CD1c-positive myeloid dendritic cell (primary cell): Measurements from ENCODE around the gene SIK1.
"Not testable (repeated sequence)": the region's sequence is repeated elsewhere in the genome, so short reads cannot be mapped to it uniquely, and the experiment has no call there.

ENCODE experiments used
- DNase-seq: peaks from one replicate; pipeline ENCODE4 v3.0.0-alpha.2; 2016; ENCODE audit errors: extremely low spot score

Gene SIK1

DNA sequence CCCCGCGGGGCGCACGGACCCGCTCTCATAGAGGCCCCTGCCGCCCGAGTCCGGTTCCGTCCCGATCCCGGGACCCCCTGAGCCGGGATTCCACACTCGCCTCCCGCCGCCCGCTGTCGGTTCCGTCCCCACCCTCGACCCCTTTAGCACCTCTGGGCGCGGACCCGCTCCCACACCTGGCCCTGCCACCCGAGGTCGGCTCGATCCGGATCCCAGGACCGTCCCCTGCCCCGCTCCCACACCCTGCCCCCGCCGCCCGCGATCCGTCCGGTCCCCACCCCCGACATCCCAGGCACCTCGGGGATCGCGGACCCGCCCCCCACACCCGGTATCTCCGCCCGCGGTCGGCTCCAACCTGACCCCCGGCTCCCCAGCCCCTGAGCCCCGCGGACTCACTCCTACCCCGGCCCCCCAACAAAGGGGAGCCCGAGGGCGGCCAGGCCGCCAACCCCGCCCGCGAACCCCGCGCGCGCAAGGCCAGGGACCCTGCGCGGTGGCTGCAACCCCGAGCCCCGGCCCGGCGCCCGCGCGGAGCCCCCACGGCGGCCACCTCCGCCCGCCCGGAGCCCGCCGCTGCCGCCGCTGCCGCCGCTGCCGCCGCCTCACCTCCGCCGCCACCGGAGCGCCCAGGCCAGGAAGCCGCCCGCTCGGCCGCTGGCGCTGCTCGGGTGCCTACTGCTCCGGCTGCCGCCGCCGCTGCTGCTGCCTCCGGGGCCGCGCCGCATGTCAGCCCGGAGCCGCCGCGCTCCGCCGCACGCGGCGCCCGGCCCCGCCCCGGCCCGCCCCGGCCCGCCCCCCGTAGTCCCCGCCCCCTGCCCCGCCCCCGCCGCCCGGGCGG, at the start of gene SIK1:
Gene SIK1, minus strand, starts transcription at position 728 of the 838 bp plus-strand sequence. CDS start 953 bp downstream, outside the sequence.
- not testable (repeated sequence) for DNase-seq

DNA sequence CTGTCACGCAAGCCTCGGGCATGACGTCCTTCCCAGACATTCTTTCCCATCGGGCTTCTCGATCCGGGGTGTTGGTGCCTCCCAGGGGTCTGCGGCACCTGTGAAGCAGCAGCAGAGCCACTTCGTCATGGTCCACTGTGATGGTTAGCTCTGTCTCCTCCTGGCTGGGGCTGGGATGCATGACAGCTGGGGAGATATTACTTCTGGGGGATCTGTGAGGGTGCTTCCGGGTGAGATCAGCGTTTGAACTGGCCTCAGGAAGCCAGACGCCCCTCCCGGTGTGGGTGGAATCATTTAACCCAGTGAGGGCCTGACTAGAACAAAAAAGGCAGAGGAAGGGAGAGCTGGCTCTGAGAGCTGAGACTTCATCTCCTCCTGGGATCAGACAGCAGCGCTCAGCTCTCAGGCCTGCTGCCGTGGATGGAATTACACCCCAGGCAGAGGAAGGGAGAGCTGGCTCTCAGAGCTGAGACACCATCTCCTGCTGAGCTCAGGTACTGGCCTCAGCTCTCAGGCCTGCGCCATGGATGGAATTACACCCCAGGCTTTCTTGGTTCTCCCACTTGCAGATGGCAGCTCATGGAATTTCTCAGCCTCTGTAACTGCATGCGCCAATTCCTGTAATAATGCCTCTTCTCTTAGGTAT, 44.8 kb upstream of the SIK1 start:
- not testable (repeated sequence) for DNase-seq

GRCh38 chr21:43469719-43470458, 43.0 kb upstream of the SIK1 start:
- DNase-seq, result not testable (repeated sequence)

GRCh38 chr21:43467785-43468184, 40.9 kb upstream of the SIK1 start:
- DNase-seq, result peak; percentile 0

- DNase-seq, result not testable (repeated sequence)
Observed at GRCh38 chr21:43465159-43465558, 38.2 kb upstream of the SIK1 start.

- not testable (repeated sequence) for DNase-seq
Observed at GRCh38 chr21:43463498-43464261, 36.7 kb upstream of the SIK1 start.

DNA sequence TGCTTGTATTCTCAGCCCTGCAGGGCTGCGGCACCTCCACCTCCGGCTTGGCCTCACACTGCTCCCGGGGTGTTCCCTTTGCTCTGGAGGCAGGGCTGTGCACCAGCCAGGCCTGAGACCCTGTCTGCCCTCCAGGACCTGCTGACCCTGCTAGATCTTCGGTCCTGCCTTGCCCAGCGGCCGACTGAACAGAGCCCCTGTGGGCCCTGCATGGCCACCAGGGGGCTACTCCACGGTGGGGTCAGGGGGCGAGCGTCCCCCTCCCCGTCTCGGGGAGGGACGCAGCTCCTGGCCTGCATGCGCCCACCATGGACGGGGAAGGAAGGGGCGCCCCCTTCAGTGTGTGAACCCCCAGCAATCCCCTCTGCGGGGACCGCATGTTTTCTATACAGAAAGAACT, 36.0 kb upstream of the SIK1 start:
- not testable (repeated sequence) for DNase-seq

DNA sequence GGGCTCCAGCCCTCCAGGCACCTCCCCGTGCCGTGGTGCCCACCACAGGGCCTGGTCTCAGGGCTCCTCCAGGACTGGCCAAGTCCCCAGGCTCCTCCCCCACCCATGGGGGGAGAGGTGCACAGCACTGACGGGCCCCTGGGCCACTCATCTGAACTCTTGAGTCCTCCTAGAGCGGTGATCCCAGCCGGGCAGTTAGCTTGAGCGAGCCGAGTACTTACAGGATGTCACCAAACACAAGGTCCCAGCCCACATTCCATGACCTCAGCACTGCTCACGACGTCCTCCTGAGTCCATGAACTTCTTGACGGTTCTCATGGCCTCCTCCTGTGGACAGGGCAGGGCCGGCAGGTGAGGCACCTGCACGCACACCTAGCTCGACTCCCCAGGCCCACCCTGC, 33.5 kb upstream of the SIK1 start:
- DNase-seq, result not testable (repeated sequence)

- not testable (repeated sequence) for DNase-seq
Observed at GRCh38 chr21:43458995-43459394, 32.1 kb upstream of the SIK1 start.

GRCh38 chr21:43456616-43457314, 29.8 kb upstream of the SIK1 start:
- DNase-seq, result not testable (repeated sequence)

DNA sequence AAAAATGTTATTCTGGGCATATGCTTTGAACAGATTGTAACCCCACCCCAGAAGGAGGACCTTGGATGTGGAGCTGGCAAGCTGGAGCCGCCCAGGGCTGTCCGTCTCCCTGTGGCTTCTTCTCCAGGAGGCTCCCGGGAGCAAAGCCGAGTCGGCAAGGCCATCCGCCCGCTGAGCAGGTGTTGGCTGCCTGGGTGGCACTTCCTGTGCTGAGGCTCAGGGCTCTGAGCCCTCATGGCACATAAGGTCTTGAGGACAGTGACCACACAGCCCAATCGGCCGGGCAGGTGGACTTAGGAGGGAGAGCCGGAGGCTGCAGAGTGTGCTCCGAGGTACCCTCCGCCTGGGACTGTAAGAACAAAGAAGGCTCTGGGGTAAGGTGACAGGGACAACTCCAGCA, 28.8 kb upstream of the SIK1 start:
- DNase-seq, result not testable (repeated sequence)

- DNase-seq, result not testable (repeated sequence)
Observed at GRCh38 chr21:43454176-43454575, 27.2 kb upstream of the SIK1 start.

DNA sequence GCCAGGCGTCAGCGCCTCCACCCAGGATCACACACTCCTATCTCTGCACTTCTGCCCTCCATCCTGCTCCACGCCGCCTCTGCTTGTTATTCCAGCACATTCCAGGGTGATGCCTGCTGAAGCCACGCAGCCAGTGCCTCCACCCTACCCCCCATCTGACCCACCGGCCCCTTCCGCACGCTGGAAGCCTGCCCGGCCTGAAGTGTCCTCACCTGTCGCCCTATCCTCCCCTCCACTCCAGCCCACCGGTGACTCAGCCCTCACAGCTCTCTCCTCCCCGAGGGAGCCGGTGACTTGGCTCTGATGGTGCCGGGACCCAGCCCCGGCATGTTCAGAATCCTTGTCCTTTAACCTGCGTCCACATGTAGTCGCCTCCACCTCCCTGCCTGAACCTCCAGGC, 24.9 kb upstream of the SIK1 start:
- DNase-seq, result not testable (repeated sequence)

DNA sequence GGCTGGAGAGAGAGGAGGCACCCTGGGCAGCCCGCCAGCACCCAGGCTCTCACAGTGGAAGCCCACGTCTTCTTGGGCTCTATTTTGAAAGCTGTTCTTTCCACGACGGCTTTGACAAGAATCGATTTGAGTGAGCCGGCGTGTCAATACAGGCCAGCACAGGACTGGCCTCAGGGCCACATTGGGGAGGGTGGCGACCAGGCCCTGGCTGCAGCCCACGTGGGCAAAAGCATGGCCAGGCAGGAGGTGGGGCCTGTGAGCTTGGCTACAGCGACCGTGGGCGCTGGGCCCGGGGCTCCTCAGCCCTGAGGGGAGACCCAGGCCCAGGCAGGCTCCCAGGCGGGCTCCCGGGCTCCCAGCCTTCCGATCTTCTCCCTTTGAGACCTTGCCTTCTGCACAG, 23.4 kb upstream of the SIK1 start:
- DNase-seq, result not testable (repeated sequence)

- DNase-seq, result not testable (repeated sequence)
Observed at GRCh38 chr21:43447353-43447977, 20.5 kb upstream of the SIK1 start.

DNA sequence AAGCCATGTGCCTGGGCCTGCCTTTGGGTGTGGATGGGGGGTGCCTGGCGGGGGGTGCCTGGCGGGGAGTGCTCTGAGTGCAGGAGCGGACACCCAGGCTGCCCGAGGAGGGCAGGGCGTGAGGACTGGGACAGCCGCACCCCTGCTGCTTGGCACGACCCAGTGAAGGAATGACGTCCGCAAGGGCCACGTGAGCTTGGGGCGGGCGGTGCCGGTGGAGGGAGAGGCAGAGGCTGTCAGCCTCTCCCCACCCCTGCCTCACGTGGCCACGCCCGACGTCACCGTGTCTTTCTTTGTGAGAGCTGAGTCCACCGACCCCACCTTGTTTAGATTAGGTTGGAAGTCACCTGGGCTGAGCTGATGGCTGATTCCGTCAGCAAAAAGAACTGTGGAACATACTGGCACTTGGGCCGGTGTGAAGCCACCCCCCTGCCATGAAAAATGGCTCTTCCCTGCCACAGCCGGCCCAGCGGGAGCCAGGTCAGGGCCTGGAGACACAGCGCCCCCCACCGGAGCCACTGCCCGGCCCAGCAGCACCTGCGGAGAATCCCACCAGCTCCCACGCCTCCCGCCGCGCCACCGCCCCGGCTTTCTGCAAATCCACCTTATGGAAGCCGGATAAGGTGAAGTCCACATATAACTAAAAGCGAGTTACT, 19.5 kb upstream of the SIK1 start:
- not testable (repeated sequence) for DNase-seq

- not testable (repeated sequence) for DNase-seq
Observed at GRCh38 chr21:43444524-43444923, 17.6 kb upstream of the SIK1 start.

GRCh38 chr21:43442571-43442970, 15.6 kb upstream of the SIK1 start:
- not testable (repeated sequence) for DNase-seq

- not testable (repeated sequence) for DNase-seq
Observed at GRCh38 chr21:43440835-43441727, 14.2 kb upstream of the SIK1 start.
